GM12872 (cell line): ENCODE data around the gene FXN.

Source experiments
- CTCF ChIP-seq: IDR thresholded peaks from 3 replicates; pipeline ENCODE4 v1.5.1; 2011; ENCODE audit warnings: low read depth, mild to moderate bottlenecking, low read length, moderate library complexity; ENCODE audit not compliant: insufficient read depth

The FXN gene

GRCh38 chr9:69056191-69056815 is 20.8 kb downstream of the FXN start:
- no peak for TF ChIP-seq CTCF

- no peak for TF ChIP-seq CTCF
Observed at GRCh38 chr9:69058101-69058500, 22.5 kb downstream of the FXN start.

GRCh38 chr9:69060766-69061165 is 25.2 kb downstream of the FXN start:
- no peak for TF ChIP-seq CTCF

GRCh38 chr9:69062195-69062594 is 26.6 kb downstream of the FXN start:
- no peak for TF ChIP-seq CTCF

- no peak for TF ChIP-seq CTCF
Observed at GRCh38 chr9:69063839-69064238, 28.3 kb downstream of the FXN start.

GRCh38 chr9:69065660-69066059 is 30.1 kb downstream of the FXN start:
- no peak for TF ChIP-seq CTCF

- no peak for TF ChIP-seq CTCF
Observed at GRCh38 chr9:69066955-69067354, 31.4 kb downstream of the FXN start.
